Measurements from ENCODE around the gene NCS1.

DNA sequence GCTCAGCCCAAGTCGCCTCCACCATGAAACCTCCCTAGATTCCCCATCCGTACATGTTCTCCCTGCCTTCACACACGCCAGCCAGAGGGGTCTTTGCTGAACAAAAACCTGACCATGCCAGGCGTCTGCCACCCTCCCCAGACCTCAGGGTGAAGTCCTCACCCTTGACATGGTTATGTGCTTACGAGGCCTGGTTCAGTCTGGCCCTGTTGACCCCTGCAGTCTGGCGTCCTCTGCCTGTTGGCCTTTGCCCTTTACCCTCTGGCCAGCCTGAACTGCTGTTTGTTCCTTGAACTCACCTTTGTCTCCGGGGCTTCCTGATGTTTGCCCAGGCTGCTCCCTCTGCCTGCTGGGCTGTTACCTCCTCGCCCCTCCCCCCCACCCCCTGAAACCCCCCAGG is 29.8 kb downstream of the NCS1 start:
- TF ChIP-seq TAF1 (IDR thresholded peaks at IDR 0.05; ENCODE audit: low read depth) = no peak
- TF ChIP-seq, protein P1, sequence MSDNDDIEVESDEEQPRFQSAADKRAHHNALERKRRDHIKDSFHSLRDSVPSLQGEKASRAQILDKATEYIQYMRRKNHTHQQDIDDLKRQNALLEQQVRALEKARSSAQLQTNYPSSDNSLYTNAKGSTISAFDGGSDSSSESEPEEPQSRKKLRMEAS (IDR thresholded peaks at IDR 0.05) = no peak
- TF ChIP-seq, protein P2, sequence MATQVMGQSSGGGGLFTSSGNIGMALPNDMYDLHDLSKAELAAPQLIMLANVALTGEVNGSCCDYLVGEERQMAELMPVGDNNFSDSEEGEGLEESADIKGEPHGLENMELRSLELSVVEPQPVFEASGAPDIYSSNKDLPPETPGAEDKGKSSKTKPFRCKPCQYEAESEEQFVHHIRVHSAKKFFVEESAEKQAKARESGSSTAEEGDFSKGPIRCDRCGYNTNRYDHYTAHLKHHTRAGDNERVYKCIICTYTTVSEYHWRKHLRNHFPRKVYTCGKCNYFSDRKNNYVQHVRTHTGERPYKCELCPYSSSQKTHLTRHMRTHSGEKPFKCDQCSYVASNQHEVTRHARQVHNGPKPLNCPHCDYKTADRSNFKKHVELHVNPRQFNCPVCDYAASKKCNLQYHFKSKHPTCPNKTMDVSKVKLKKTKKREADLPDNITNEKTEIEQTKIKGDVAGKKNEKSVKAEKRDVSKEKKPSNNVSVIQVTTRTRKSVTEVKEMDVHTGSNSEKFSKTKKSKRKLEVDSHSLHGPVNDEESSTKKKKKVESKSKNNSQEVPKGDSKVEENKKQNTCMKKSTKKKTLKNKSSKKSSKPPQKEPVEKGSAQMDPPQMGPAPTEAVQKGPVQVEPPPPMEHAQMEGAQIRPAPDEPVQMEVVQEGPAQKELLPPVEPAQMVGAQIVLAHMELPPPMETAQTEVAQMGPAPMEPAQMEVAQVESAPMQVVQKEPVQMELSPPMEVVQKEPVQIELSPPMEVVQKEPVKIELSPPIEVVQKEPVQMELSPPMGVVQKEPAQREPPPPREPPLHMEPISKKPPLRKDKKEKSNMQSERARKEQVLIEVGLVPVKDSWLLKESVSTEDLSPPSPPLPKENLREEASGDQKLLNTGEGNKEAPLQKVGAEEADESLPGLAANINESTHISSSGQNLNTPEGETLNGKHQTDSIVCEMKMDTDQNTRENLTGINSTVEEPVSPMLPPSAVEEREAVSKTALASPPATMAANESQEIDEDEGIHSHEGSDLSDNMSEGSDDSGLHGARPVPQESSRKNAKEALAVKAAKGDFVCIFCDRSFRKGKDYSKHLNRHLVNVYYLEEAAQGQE (IDR thresholded peaks at IDR 0.05; ENCODE audit: low read depth) = no peak
- no peak for TF ChIP-seq TEAD4 (IDR thresholded peaks at IDR 0.05)
- TF ChIP-seq, protein P3, sequence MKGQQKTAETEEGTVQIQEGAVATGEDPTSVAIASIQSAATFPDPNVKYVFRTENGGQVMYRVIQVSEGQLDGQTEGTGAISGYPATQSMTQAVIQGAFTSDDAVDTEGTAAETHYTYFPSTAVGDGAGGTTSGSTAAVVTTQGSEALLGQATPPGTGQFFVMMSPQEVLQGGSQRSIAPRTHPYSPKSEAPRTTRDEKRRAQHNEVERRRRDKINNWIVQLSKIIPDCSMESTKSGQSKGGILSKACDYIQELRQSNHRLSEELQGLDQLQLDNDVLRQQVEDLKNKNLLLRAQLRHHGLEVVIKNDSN (IDR thresholded peaks at IDR 0.05) = no peak
- TF ChIP-seq CEBPB (IDR thresholded peaks at IDR 0.05) = no peak
- TF ChIP-seq YY1 (IDR thresholded peaks at IDR 0.05; ENCODE audit: low read depth) = no peak
- no peak for TF ChIP-seq EP300 (IDR thresholded peaks at IDR 0.05; ENCODE audit: borderline replicate concordance)
- TF ChIP-seq TCF12 (IDR thresholded peaks at IDR 0.05; ENCODE audit: low read depth) = no peak
- no peak for TF ChIP-seq NFIC (IDR thresholded peaks at IDR 0.05)
- TF ChIP-seq RAD21 (IDR thresholded peaks at IDR 0.05; ENCODE audit: low read depth) = no peak
- no peak for TF ChIP-seq EGR1 (IDR thresholded peaks at IDR 0.05)
- no peak for TF ChIP-seq ZBTB7A (IDR thresholded peaks at IDR 0.05; ENCODE audit: low read depth)
- TF ChIP-seq CREB1 (IDR thresholded peaks at IDR 0.05; ENCODE audit: low read depth) = no peak

Data from Ishikawa (cell line).